Endodermal cell (in vitro differentiated cells): ENCODE results near the gene TGFBR3. TPM values are rescaled to one million over a fixed set of nuclear protein-coding genes. Genes with fewer than 3 reads are reported as not detected.

Source experiments
- DNase-seq: peaks from one replicate; pipeline ENCODE4 v3.0.0-alpha.2; 2017
- H3K27ac ChIP-seq: 2 replicates; pipeline ENCODE4 v1.5.1; 2013; ENCODE audit warnings: mild to moderate bottlenecking, low read depth, low read length, moderate library complexity
- H3K27me3 ChIP-seq: 2 replicates; pipeline ENCODE4 v1.6.1; 2013; ENCODE audit warnings: mild to moderate bottlenecking, low read length, moderate library complexity; ENCODE audit not compliant: insufficient read depth, control insufficient read depth, poor library complexity, severe bottlenecking
- H3K36me3 ChIP-seq: 2 replicates; pipeline ENCODE4 v1.7.0; 2013; ENCODE audit warnings: mild to moderate bottlenecking, low read length, moderate library complexity; ENCODE audit not compliant: control insufficient read depth, insufficient read depth
- H3K4me1 ChIP-seq: one replicate; pipeline ENCODE4 v1.7.0; 2013; ENCODE audit warnings: low read length; ENCODE audit not compliant: control insufficient read depth, insufficient read depth
- H3K4me3 ChIP-seq: 2 replicates; pipeline ENCODE4 v1.5.1; 2013; ENCODE audit warnings: mild to moderate bottlenecking, low read length, moderate library complexity
- H3K9ac ChIP-seq: 2 replicates; pipeline ENCODE4 v1.6.1; 2013; ENCODE audit warnings: mild to moderate bottlenecking, low read length, moderate library complexity; ENCODE audit not compliant: poor library complexity, severe bottlenecking; ENCODE audit errors: extremely low read depth
- H3K9me3 ChIP-seq: 2 replicates; pipeline ENCODE4 v1.6.1; 2013; ENCODE audit warnings: mild to moderate bottlenecking, low read length, moderate library complexity; ENCODE audit not compliant: control insufficient read depth
- H3K27ac Mint-ChIP-seq: 2 replicates; pipeline ENCODE4 v1.8.0; 2020; ENCODE audit warnings: mixed read lengths
- H3K27me3 Mint-ChIP-seq: 2 replicates; pipeline ENCODE4 v1.8.0; 2021; ENCODE audit warnings: mild to moderate bottlenecking, mixed read lengths; ENCODE audit not compliant: insufficient read depth
- H3K36me3 Mint-ChIP-seq: 2 replicates; pipeline ENCODE4 v1.8.0; 2020; ENCODE audit warnings: low read depth, mixed read lengths
- H3K4me1 Mint-ChIP-seq: 2 replicates; pipeline ENCODE4 v1.8.0; 2020; ENCODE audit warnings: mixed read lengths
- H3K4me3 Mint-ChIP-seq: 2 replicates; pipeline ENCODE4 v1.8.0; 2020; ENCODE audit warnings: mild to moderate bottlenecking, moderate library complexity, mixed read lengths
- H3K9me3 Mint-ChIP-seq: 2 replicates; pipeline ENCODE4 v1.8.0; 2020; ENCODE audit warnings: mild to moderate bottlenecking, mixed read lengths
- CTCF ChIP-seq: fragments of 200-600 bp; sonication (generic); conservative IDR thresholded peaks from 2 replicates; pipeline ENCODE4 v1.5.0; 2021; ENCODE audit warnings: antibody characterized with exemption, mild to moderate bottlenecking
- WGBS, 2 experiments: methylation state at CpG; one replicate each; pipeline versions ENCODE4 v1.1.5 to v1.1.7; 2013; ENCODE audit warnings: missing lambda C conversion rate in 2 of 2, mixed read lengths in 1 of 2; ENCODE audit not compliant: insufficient coverage in 1 of 2, insufficient read length in 1 of 2; 5-methylcytosine and 5-hydroxymethylcytosine counted together
- total RNA-seq, 2 donors: library from RNA; stranded (reverse); fragmentation: NEBNext Ultra II Directional in 1 of 2; extraction: Animal tissue kit (Norgen Biotek cat#: 25700) in 1 of 2; gene quantifications; 2 replicates in 1 of 2; 3 replicates in 1 of 2; pipeline ENCODE4 v1.2.1, GENCODE V29; 2021

The TGFBR3 gene
- total RNA-seq, 2 donors from 2014 or later: 8.1 to 8.5 TPM

DNA sequence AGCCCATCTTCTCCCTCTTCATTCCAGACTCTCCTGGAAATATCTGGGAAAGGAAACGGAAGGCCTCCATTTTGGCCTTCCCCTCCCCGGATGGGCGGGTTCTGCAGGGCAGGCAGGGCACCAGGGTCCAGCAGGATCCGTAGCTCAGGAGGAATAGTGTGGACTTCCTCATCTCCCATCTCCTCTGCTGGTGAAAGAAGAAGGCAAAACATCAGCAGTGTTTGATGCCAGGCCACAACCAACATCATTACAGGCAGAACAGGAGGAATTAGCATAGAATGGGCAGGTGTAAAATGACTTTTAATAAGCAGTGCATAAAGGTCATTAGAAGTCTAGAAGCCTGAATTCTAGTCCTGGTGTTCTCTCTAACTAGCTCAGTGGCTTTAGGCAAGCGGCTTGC lies 165.9 kb downstream of the TGFBR3 start:
- H3K4me1 Mint-ChIP-seq: peaks cover 2% of the 10 kb centered on the region
- Histone ChIP-seq H3K4me3 (no peak overlapping the region), H3K9me3 (no peaks in the 10 kb centered on the region), H3K27ac (no peak overlapping the region), H3K36me3 (no peaks in the 10 kb centered on the region), H3K9ac (no peak overlapping the region), H3K27me3 (no peaks in the 10 kb centered on the region), H3K4me1 (peaks cover 3% of the 10 kb centered on the region)
- H3K4me3 Mint-ChIP-seq: no peak overlapping the region
- peaks cover 7% of the 10 kb centered on the region for H3K36me3 Mint-ChIP-seq
- 85% methylated on average over 5 of the region's 5 CpGs; no CpG with 5 or more reads in 1 of the 2 experiments for WGBS, 2 experiments
- TF ChIP-seq CTCF: no peak
- no peaks in the 10 kb centered on the region for H3K9me3 Mint-ChIP-seq
- no peak overlapping the region for H3K27ac Mint-ChIP-seq
- no peaks in the 10 kb centered on the region for H3K27me3 Mint-ChIP-seq
- DNase-seq: no peak

DNA sequence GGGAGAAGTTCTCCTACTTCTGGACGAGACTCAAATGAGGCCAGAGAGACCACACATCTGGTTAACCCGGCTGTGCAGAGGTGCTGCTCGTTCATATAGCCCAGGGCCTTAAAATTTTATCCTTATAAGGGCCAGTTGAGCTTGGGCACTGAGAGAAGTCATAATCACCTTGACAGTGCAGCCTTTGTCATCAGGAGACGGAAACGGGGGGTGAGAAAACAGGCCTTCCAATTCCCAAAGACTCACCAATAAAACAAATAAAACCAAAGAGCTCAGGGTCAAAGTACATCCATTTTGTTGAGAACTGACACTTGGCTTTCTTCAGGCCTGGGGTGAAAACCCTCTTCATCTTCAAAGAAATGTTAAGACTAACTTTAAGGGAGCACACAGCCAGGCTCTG lies 167.1 kb downstream of the TGFBR3 start:
- no peak overlapping the region for H3K27ac ChIP-seq
- no peak for DNase-seq
- H3K4me1 ChIP-seq: peaks cover 3% of the 10 kb centered on the region
- no peaks in the 10 kb centered on the region for H3K36me3 ChIP-seq
- Mint-ChIP-seq H3K36me3 (peaks cover 7% of the 10 kb centered on the region), H3K27me3 (no peaks in the 10 kb centered on the region), H3K4me1 (peaks cover 11% of the 10 kb centered on the region), H3K9me3 (no peaks in the 10 kb centered on the region), H3K27ac (no peak overlapping the region), H3K4me3 (no peak overlapping the region)
- H3K4me3 ChIP-seq: no peak overlapping the region
- TF ChIP-seq CTCF: no peak
- no peak overlapping the region for H3K9ac ChIP-seq
- no peaks in the 10 kb centered on the region for H3K9me3 ChIP-seq
- whole genome bisulfite sequencing, 2 experiments: 86 to 90% methylated on average over 3 to 5 of the region's 5 CpGs
- H3K27me3 ChIP-seq: no peaks in the 10 kb centered on the region

GRCh38 chr1:91718368-91718767 lies 167.6 kb downstream of the TGFBR3 start:
- H3K4me3 Mint-ChIP-seq: no peak overlapping the region
- Histone ChIP-seq H3K27ac (no peak overlapping the region), H3K4me3 (no peak overlapping the region), H3K4me1 (peaks cover 3% of the 10 kb centered on the region), H3K9ac (no peak overlapping the region), H3K9me3 (no peaks in the 10 kb centered on the region), H3K27me3 (no peaks in the 10 kb centered on the region), H3K36me3 (no peaks in the 10 kb centered on the region)
- H3K36me3 Mint-ChIP-seq: peaks cover 7% of the 10 kb centered on the region
- no peak for DNase-seq
- H3K4me1 Mint-ChIP-seq: peaks cover 15% of the 10 kb centered on the region
- no peaks in the 10 kb centered on the region for H3K9me3 Mint-ChIP-seq
- TF ChIP-seq CTCF: no peak
- H3K27ac Mint-ChIP-seq: no peak overlapping the region
- 89 to 100% methylated on average over 1 to 2 of the region's 2 CpGs for WGBS, 2 experiments
- no peaks in the 10 kb centered on the region for H3K27me3 Mint-ChIP-seq
